Mesenchymal stem cell (in vitro differentiated cells and primary cell): ENCODE data around the gene SRPRB.

Source experiments
- DNase-seq: peaks from one replicate; pipeline ENCODE4 v3.0.0-alpha.2; 2013
- H2AFZ ChIP-seq: one replicate; pipeline ENCODE4 v1.6.1; 2013; ENCODE audit warnings: low read depth, mild to moderate bottlenecking, control low read depth, inconsistent platforms, low read length, moderate library complexity
- H2AK5ac ChIP-seq: 2 replicates; pipeline ENCODE4 v1.6.1; 2013; ENCODE audit warnings: low read length, moderate library complexity, mild to moderate bottlenecking, inconsistent platforms; ENCODE audit not compliant: severe bottlenecking
- H2BK120ac ChIP-seq: one replicate; pipeline ENCODE4 v1.6.1; 2013; ENCODE audit warnings: low read depth, mild to moderate bottlenecking, inconsistent platforms, low read length, moderate library complexity
- H2BK12ac ChIP-seq, 2 experiments: one replicate each; pipeline ENCODE4 v1.6.1; 2013; ENCODE audit warnings: inconsistent platforms in 2 of 2, low read length in 2 of 2, mild to moderate bottlenecking in 2 of 2, moderate library complexity in 2 of 2, control low read depth in 1 of 2
- H2BK15ac ChIP-seq: one replicate; pipeline ENCODE4 v1.6.1; 2013; ENCODE audit warnings: mild to moderate bottlenecking, low read depth, inconsistent platforms; ENCODE audit not compliant: poor library complexity, severe bottlenecking
- H2BK5ac ChIP-seq: 2 replicates; pipeline ENCODE4 v1.6.1; 2013; ENCODE audit warnings: low read depth, mild to moderate bottlenecking, low read length, control low read depth, inconsistent platforms; ENCODE audit not compliant: poor library complexity, severe bottlenecking
- H3K14ac ChIP-seq, 2 experiments: one replicate each; pipeline ENCODE4 v1.6.1; 2013; ENCODE audit warnings: inconsistent platforms in 2 of 2, low read length in 2 of 2, control low read depth in 1 of 2, mild to moderate bottlenecking in 1 of 2, moderate library complexity in 1 of 2
- H3K18ac ChIP-seq, 2 experiments: one replicate each; pipeline ENCODE4 v1.6.1; 2013; ENCODE audit warnings: inconsistent platforms in 2 of 2, low read length in 2 of 2, control low read depth in 1 of 2, low read depth in 1 of 2, mild to moderate bottlenecking in 1 of 2
- H3K23ac ChIP-seq, 2 experiments: one replicate each; pipeline ENCODE4 v1.6.1; 2013; ENCODE audit warnings: inconsistent platforms in 2 of 2, low read length in 2 of 2, mild to moderate bottlenecking in 2 of 2, moderate library complexity in 2 of 2, control low read depth in 1 of 2
- H3K27ac ChIP-seq: 2 replicates; pipeline ENCODE4 v1.5.1; 2013; ENCODE audit warnings: mild to moderate bottlenecking, moderate library complexity, low read length, control low read depth, inconsistent platforms; ENCODE audit not compliant: poor library complexity, severe bottlenecking
- H3K27me3 ChIP-seq, 2 experiments: 2 replicates each; pipeline versions ENCODE4 v1.6.1 to v1.7.0; 2013; ENCODE audit warnings: low read length in 2 of 2, mild to moderate bottlenecking in 2 of 2, moderate library complexity in 2 of 2, control low read depth in 1 of 2, inconsistent platforms in 1 of 2; ENCODE audit not compliant: control insufficient read depth in 1 of 2, insufficient read depth in 1 of 2
- H3K36me3 ChIP-seq, 2 experiments: 2 replicates each; pipeline versions ENCODE4 v1.6.1 to v1.7.0; 2013; ENCODE audit warnings: low read length in 2 of 2, control low read depth in 1 of 2, inconsistent platforms in 1 of 2, low read depth in 1 of 2, mild to moderate bottlenecking in 1 of 2; ENCODE audit not compliant: insufficient read depth in 2 of 2, control insufficient read depth in 1 of 2
- H3K4ac ChIP-seq, 2 experiments: one replicate each; pipeline ENCODE4 v1.6.1; 2013; ENCODE audit warnings: inconsistent platforms in 2 of 2, low read length in 2 of 2, mild to moderate bottlenecking in 2 of 2, moderate library complexity in 2 of 2, control low read depth in 1 of 2, low read depth in 1 of 2
- H3K4me1 ChIP-seq: 2 replicates; pipeline ENCODE4 v1.6.1; 2013; ENCODE audit warnings: low read depth, low read length, control low read depth; ENCODE audit not compliant: control insufficient read depth, insufficient read depth
- H3K4me2 ChIP-seq: 2 replicates; pipeline ENCODE4 v1.6.1; 2013; ENCODE audit warnings: low read length, mild to moderate bottlenecking, inconsistent platforms; ENCODE audit not compliant: poor library complexity, severe bottlenecking
- H3K4me3 ChIP-seq, 2 experiments: 2 replicates each; pipeline versions ENCODE4 v1.5.1 to v1.7.0; 2013; ENCODE audit warnings: low read length in 2 of 2, mild to moderate bottlenecking in 2 of 2, control low read depth in 1 of 2, low read depth in 1 of 2; ENCODE audit not compliant: insufficient read depth in 1 of 2
- H3K79me1 ChIP-seq: replicated peaks from 2 replicates; pipeline ENCODE4 v1.6.1; 2013; ENCODE audit warnings: mild to moderate bottlenecking, control low read depth, low read length, inconsistent platforms; ENCODE audit not compliant: poor library complexity, severe bottlenecking
- H3K9ac ChIP-seq: 2 replicates; pipeline ENCODE4 v1.7.0; 2013; ENCODE audit warnings: mild to moderate bottlenecking, low read length, moderate library complexity
- H3K9me3 ChIP-seq: 2 replicates; pipeline ENCODE4 v1.7.0; 2013; ENCODE audit warnings: mild to moderate bottlenecking, low read length; ENCODE audit not compliant: control insufficient read depth
- H4K8ac ChIP-seq: one replicate; pipeline ENCODE4 v1.6.1; 2013; ENCODE audit warnings: inconsistent platforms, mild to moderate bottlenecking, low read length, moderate library complexity
- H4K91ac ChIP-seq: one replicate; pipeline ENCODE4 v1.6.1; 2013; ENCODE audit warnings: mild to moderate bottlenecking, low read length, inconsistent platforms
- WGBS: methylation state at CpG from one replicate; pipeline ENCODE4 v1.1.7; 2013; ENCODE audit warnings: mixed read lengths; 5-methylcytosine and 5-hydroxymethylcytosine counted together

Gene SRPRB

GRCh38 chr3:133775835-133776234, 29.8 kb upstream of the SRPRB start:
- no peak overlapping the region for H2BK5ac ChIP-seq
- H4K91ac ChIP-seq, result no peak overlapping the region
- H3K23ac ChIP-seq, result no peak overlapping the region
- H3K4me3 ChIP-seq, result no peak overlapping the region
- no peaks in the 10 kb centered on the region for H3K79me1 ChIP-seq
- H3K36me3 ChIP-seq, result no peaks in the 10 kb centered on the region
- no peak overlapping the region for H3K27ac ChIP-seq
- peaks cover 10 to 11% of the 10 kb centered on the region in 2 experiments for H3K27me3 ChIP-seq
- H2AK5ac ChIP-seq, result no peak overlapping the region
- H3K4me2 ChIP-seq, result no peak overlapping the region
- no peak for DNase-seq
- no peak overlapping the region for H4K8ac ChIP-seq
- no peak overlapping the region for H2BK15ac ChIP-seq
- no peak overlapping the region for H2BK12ac ChIP-seq
- H3K4me1 ChIP-seq, result no peaks in the 10 kb centered on the region
- no peak overlapping the region for H3K9ac ChIP-seq
- no peak overlapping the region for H3K18ac ChIP-seq
- H3K14ac ChIP-seq, result no peak overlapping the region
- no peak overlapping the region for H3K4ac ChIP-seq
- WGBS, result 92% methylated on average over 5 of the region's 5 CpGs
- H2AFZ ChIP-seq, result no peak overlapping the region
- no peak overlapping the region for H2BK120ac ChIP-seq
- no peaks in the 10 kb centered on the region for H3K9me3 ChIP-seq

- Histone ChIP-seq H3K9me3 (no peaks in the 10 kb centered on the region), H3K79me1 (no peaks in the 10 kb centered on the region), H3K4me2 (no peak overlapping the region), H4K91ac (no peak overlapping the region), H3K36me3 (no peaks in the 10 kb centered on the region), H2AFZ (no peak overlapping the region), H2AK5ac (no peak overlapping the region), H3K4me1 (no peaks in the 10 kb centered on the region), H3K23ac (no peak overlapping the region), H2BK15ac (no peak overlapping the region), H2BK12ac (no peak overlapping the region), H3K4ac (no peak overlapping the region), H3K14ac (no peak overlapping the region), H2BK5ac (no peak overlapping the region), H2BK120ac (no peak overlapping the region), H3K27ac (no peak overlapping the region), H3K9ac (no peak overlapping the region), H3K18ac (no peak overlapping the region), H3K4me3 (no peak overlapping the region), H4K8ac (no peak overlapping the region), H3K27me3 (peaks cover 10 to 11% of the 10 kb centered on the region in 2 experiments)
- WGBS, result 93% methylated on average over 7 of the region's 7 CpGs
- DNase-seq, result no peak
Observed at GRCh38 chr3:133776794-133777438, 28.7 kb upstream of the SRPRB start.

- Histone ChIP-seq H3K4me1 (no peaks in the 10 kb centered on the region), H3K4me2 (no peak overlapping the region), H3K36me3 (no peaks in the 10 kb centered on the region), H2AK5ac (no peak overlapping the region), H3K4me3 (no peak overlapping the region), H3K9me3 (no peaks in the 10 kb centered on the region), H3K14ac (no peak overlapping the region), H2BK5ac (no peak overlapping the region), H3K79me1 (no peaks in the 10 kb centered on the region), H3K23ac (no peak overlapping the region), H2BK15ac (no peak overlapping the region), H3K27me3 (peaks cover 10 to 11% of the 10 kb centered on the region in 2 experiments), H4K8ac (no peak overlapping the region), H2BK120ac (no peak overlapping the region), H3K18ac (no peak overlapping the region), H3K4ac (no peak overlapping the region), H2BK12ac (no peak overlapping the region), H3K27ac (no peak overlapping the region), H4K91ac (no peak overlapping the region), H3K9ac (no peak overlapping the region), H2AFZ (no peak overlapping the region)
- WGBS, result 65% methylated on average over 7 of the region's 8 CpGs
- DNase-seq, result no peak
Observed at GRCh38 chr3:133777807-133778568, 27.6 kb upstream of the SRPRB start.

- Histone ChIP-seq H2BK12ac (no peak overlapping the region), H3K36me3 (no peaks in the 10 kb centered on the region), H3K9me3 (no peaks in the 10 kb centered on the region), H3K27ac (no peak overlapping the region), H3K14ac (no peak overlapping the region), H3K18ac (no peak overlapping the region), H2BK5ac (no peak overlapping the region), H4K8ac (no peak overlapping the region), H3K4me2 (no peak overlapping the region), H4K91ac (no peak overlapping the region), H2AK5ac (no peak overlapping the region), H2BK15ac (no peak overlapping the region), H2AFZ (no peak overlapping the region), H3K79me1 (no peaks in the 10 kb centered on the region), H3K4me1 (no peaks in the 10 kb centered on the region), H3K23ac (no peak overlapping the region), H2BK120ac (no peak overlapping the region), H3K4me3 (no peak overlapping the region), H3K4ac (no peak overlapping the region), H3K27me3 (peaks cover 10 to 11% of the 10 kb centered on the region in 2 experiments), H3K9ac (no peak overlapping the region)
- WGBS, result 63% methylated on average over 4 of the region's 4 CpGs
- DNase-seq, result no peak
Observed at GRCh38 chr3:133779626-133780203, 25.9 kb upstream of the SRPRB start.
